ENCODE measurements around the gene ADAMTS15.

ADAMTS15 gene

DNA sequence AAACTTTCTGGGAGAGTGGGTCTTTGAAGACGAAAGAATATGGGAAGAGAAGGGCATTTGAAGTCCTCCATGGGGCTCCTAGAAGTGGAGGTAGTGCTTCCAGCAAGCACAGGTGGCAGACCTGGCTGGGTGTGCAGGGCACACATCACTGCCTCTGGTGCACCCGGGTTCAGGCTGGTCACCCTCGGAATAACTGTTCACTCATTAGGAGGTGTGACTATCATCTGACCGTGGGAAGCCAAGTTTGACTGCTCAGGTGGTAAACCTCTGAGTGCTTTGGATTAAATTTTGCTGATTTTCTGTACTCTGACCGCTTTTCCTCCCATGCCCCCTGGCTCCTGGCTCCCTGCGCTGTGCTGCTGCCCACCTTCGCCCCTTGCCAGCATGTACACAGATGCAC is 11.1 kb downstream of the ADAMTS15 start:
- no peak for DNase-seq (ENCODE audit: low spot score)

DNA sequence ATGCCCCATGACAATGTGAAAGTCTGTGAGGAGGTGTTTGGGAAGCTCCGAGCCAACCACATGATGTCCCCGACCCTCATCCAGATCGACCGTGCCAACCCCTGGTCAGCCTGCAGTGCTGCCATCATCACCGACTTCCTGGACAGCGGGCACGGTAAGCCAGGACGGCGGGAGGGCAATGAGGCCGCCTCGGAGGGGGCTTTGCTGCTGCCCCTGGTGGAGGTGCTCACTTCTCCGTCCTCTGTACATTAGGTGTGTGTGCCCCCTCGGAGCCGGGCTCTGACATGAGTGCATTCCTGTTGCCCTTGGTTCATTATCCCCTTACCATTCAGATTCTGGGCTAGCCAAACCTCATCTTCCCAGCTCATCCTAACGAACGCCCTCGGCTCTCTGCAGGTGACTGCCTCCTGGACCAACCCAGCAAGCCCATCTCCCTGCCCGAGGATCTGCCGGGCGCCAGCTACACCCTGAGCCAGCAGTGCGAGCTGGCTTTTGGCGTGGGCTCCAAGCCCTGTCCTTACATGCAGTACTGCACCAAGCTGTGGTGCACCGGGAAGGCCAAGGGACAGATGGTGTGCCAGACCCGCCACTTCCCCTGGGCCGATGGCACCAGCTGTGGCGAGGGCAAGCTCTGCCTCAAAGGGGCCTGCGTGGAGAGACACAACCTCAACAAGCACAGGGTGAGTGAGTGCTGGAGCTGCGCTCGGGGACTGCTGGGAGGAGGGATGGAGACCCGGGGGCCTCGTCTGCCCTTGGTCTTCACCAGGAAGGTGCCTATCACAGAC is 13.8 kb downstream of the ADAMTS15 start:
- no peak for DNase-seq (ENCODE audit: low spot score)

DNA sequence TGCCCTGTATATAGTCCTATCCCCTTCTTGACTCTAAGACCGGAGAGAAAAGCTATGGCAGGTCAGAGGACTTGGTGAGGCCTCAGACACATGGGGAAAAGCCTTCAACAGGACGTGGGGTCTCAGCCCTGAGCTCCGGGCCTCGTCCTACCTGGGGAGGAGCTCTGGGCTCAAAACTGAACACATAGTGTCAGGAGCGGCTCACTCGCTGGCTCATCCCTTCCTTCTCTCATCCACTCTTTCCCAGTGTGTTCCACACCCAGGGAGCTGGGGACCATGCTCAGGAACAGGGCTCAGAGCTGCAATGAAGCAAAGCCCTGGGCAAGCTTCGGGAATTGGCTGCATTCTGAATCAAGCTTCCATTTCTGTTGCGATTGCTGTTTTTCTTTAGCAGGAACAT is 14.5 kb downstream of the ADAMTS15 start:
- no peak for DNase-seq (ENCODE audit: low spot score)

DNA sequence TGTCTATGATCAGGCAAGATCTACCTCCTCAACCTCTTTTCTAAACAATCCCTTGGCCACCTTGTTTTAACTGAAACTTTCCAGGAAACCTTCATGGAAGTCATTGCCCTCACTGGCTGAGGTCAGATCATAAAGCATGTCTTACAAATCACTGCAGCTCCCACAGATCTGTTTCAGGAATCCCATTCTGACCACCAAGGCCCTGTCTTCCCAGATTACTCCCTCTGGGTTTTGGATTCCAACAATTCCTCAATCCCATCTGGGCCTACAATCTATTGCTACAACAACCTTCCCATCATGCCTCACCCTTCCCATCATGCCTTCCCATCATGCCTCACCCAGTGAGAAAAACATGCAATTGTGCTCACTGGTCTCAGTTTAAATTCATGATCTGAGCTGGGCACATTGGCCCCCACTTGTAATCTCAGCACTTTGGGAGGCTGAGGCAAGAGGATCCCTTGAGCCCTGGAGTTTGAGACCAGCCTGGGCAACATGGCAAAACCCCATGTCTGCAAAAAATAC is 15.9 kb downstream of the ADAMTS15 start:
- no peak for DNase-seq (ENCODE audit: low spot score)

DNA sequence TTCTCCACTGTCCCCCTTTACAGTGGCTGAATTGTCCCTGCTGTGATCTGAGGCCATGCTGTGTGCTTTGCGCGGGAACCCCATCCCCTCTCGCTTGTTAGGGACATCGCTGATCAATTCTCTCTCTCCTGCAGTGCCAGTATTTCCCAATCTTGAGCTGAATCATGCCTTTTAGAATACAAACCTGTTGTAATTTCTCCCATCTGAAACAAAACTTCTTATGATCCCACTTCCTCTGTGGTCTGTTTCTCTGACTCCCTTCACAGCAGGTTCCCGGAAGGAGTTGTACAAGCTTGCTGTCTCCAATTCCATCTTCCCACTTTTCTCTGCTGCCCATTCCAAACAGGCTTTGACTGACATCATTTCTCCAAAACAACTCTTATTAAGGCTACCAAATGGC is 16.8 kb downstream of the ADAMTS15 start:
- no peak for DNase-seq (ENCODE audit: low spot score)

DNA sequence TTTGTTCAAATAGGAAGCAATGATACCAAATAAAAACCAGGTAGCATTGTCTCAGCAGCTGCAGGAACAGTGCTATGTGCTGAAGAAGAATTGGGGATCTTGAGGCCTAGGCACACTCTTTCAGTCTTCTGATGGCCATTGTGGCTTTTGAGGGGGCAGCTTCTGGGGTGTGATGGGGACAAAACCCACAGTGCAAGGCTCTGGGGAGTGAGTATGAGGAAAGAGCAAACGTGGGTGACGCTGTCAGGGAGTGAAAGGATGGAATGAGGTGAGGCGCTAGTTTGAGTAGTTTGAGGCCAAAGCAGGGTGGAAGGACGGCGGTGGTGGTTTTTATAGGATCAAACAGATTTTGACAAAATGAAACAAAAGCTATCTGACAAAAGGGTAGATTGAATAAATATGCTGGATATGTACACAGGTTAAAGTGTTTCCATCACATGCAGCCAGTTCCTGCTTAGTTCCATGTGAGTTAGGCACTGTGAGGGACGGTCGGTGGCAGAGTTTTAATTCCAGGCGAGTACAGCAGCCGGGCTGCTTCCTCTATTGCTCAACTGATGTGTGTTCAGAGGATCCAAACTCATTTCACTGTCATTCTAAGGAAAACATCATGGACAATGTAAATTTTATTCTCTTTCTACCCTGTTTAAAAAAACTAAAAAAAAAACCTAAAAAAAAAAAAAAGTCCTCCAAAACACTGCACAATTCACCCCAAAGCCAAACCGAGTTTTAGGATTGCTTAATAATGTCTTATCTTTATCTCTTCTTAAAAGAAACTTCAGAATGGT is 18.9 kb downstream of the ADAMTS15 start:
- DNase-seq (ENCODE audit: low spot score): no peak

DNA sequence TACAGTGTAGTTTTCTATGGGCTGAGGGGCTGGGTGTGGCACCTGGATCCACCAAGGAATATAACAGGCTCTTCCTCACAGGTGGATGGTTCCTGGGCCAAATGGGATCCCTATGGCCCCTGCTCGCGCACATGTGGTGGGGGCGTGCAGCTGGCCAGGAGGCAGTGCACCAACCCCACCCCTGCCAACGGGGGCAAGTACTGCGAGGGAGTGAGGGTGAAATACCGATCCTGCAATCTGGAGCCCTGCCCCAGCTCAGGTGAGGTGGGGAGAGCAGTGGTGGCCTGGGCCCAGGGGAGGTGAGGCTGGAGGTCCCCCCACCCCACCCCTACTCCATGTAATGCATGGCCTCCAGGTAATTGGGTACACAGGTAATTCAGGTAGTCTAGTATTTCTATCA is 20.7 kb downstream of the ADAMTS15 start:
- DNase-seq (ENCODE audit: low spot score): peak; percentile 44

DNA sequence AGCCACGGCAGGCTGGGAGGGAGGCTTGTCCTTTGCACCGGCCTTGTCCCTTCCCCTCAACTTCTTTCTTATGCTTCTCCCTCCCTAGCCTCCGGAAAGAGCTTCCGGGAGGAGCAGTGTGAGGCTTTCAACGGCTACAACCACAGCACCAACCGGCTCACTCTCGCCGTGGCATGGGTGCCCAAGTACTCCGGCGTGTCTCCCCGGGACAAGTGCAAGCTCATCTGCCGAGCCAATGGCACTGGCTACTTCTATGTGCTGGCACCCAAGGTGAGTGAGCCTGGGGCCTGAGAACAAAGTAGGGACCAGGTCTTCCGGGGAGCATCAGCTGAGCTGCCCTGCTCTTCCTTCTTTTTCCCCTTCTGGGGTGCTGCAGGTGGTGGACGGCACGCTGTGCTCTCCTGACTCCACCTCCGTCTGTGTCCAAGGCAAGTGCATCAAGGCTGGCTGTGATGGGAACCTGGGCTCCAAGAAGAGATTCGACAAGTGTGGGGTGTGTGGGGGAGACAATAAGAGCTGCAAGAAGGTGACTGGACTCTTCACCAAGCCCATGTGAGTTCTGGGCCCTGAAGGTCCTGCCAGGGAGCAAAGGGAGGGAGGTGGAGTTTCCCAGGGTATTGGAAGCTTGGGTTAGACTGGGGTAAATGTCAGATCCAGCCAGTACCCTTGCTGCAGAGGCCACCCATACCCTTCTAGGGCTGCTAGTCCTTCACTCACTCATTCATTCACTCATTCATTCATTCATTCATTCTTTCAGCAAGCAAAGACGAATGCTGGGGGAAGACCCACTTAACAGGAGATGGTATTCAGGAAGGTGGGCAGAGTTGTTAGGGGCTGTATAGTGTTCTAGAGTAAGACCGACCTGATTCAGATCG is 22.6 kb downstream of the ADAMTS15 start:
- peak; percentile 58 for DNase-seq (ENCODE audit: low spot score)

DNA sequence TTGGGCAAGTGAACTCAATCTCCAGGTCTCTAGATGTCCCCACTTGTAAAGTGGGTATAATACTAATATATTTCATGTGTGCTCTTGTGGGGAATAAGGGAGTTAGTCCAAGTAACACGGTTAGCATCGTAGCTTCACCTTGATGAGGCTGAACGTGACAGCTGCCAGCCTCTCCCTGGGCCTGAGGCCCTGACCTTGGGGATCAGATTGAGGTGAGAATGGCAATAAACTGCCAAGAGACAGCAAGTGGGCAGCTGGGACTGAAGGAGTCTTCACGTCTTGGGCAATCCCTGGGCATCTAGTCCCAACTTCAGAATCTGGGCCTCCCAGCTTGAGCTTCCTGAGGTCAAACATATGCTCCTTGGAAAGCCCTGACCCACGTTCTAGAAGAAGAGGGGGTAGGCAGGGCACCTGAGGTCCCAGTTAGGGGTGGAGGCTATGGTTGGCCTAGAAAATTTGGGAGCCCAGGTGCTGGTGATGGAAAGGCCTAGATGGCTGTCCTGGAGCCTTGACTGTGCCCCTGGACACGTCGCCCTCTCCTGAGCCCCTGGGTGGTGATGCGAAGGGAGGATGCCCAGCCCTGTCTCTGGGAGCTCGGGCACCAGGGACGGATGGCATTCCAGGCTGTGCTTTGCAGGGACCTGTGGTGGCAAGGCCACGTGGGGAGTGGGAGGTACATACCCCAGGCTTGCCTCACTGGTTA is 23.4 kb downstream of the ADAMTS15 start:
- peak; percentile 41 for DNase-seq (ENCODE audit: low spot score)

DNA sequence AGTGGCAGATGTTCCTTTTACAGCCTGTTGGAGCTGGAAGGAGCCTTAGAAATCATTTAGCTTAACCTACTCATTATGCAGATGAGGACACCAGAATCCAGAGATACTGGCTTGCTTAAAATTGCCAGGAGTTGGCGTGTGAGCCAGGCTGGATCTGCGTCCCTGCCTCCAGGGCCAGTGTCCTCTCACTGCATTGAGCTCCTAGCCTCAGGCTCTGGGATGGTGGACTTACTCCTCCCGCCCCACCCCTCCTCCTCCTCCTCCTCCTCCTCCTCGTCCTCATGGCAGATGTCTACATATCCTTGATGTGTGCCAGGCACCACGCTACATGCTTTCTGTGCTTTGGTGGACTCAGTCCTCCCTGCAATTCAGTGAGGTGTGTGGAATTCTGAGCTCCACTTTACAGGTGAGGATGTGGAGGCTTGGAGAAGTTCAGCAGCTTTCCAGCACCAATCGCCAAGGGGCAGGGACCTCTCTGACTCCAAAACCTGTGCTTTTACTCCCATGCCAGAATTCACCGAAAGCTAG is 24.1 kb downstream of the ADAMTS15 start:
- DNase-seq (ENCODE audit: low spot score): peak; percentile 55

DNA sequence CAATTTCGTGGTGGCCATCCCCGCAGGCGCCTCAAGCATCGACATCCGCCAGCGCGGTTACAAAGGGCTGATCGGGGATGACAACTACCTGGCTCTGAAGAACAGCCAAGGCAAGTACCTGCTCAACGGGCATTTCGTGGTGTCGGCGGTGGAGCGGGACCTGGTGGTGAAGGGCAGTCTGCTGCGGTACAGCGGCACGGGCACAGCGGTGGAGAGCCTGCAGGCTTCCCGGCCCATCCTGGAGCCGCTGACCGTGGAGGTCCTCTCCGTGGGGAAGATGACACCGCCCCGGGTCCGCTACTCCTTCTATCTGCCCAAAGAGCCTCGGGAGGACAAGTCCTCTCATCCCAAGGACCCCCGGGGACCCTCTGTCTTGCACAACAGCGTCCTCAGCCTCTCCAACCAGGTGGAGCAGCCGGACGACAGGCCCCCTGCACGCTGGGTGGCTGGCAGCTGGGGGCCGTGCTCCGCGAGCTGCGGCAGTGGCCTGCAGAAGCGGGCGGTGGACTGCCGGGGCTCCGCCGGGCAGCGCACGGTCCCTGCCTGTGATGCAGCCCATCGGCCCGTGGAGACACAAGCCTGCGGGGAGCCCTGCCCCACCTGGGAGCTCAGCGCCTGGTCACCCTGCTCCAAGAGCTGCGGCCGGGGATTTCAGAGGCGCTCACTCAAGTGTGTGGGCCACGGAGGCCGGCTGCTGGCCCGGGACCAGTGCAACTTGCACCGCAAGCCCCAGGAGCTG is 24.8 kb downstream of the ADAMTS15 start:
- peak; percentile 57 for DNase-seq (ENCODE audit: low spot score)

DNA sequence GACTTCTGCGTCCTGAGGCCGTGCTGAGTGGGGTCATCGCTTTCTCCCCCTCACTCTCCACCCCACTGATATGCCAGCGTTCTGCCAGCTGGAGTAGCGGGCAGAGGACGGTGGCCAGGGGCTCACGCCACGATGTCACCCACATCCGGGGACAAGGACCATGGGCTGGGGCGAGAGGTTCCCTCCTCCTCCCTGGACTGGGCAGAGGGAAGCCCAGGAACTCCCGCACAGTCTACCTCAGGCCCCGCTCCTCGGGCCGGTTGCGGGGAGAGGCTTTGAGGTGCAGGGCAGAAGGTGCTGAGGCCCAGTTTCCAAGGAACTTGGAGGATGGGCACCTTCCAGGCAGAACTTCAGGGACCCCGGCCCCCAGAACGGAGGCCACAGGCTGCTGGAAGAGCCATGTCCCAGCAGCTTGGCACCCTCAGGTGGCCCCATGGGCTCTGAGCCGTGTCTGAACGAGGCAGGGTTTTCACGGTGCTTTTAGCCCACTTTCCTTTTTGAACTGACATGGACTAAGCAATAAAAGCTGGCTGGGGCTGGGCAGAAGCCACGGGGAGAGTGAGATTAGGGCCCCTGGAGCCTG is 25.4 kb downstream of the ADAMTS15 start:
- peak; percentile 51 for DNase-seq (ENCODE audit: low spot score)

DNA sequence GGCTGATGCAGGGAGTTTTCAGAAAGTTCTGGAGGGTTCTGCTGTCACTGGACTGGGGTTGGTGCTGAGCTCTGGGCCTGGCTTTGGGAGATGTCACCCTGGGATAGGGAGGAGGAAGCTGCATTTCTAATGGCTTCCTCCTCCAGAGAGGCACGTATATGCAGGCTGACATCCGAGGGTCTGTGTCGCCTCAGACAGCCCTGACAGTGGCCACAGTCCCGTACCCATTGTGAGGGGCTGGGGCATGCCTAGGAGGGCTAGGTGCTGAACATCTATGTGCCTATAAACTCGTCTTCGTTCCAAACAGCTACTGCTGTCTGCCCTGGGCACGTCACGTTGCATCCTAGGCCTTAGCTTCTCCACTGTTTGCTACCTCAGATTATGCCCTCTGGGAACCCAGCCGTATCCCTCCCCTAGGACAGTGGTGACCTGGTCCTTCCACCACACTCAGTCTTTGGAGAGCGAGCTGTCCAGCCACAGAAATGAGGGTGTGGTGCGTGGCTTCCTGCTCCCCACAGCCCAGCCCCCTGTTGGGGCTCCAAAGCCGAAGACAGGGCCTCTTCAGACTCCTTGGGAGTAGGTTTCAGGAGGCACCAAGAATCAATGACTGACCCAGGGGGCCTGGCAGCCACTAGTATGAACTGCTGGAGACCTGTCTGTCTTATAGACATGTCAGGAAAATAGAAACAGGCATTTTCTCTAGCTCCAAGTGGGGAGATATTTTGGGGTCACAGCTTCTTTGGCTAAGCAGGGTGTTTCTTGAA is 26.4 kb downstream of the ADAMTS15 start:
- peak; percentile 57 for DNase-seq (ENCODE audit: low spot score)

DNA sequence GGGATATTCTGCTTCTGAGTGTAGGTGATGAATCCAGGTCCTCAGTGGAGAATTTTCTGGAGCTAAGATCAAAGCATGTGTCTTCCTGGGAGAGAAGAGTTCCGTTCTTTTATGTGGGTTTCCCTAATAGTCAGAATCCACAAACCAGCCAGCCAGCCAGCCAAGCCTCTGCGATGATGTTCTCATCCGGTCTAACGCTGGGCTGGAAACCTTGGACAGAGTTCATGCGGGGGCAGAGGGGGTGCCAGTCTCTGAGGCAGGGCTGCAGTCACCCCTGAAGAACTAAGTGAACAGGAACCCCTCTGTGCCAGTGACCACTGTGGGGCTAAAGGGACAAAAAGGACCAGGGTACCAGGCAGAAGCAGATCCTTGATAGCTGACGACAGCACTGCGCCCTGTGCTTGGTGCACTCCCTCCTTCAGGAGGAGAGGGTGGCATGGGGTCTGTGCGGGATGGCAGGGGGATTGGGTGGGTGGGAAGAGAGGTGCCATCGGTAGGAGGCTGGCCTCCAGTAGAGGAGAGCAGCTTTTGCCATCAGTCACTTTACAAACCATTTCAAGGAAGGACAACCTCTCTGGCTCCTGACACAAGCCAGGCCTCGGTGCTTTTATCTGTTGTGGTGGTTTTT is 27.1 kb downstream of the ADAMTS15 start:
- peak; percentile 33 for DNase-seq (ENCODE audit: low spot score)

DNA sequence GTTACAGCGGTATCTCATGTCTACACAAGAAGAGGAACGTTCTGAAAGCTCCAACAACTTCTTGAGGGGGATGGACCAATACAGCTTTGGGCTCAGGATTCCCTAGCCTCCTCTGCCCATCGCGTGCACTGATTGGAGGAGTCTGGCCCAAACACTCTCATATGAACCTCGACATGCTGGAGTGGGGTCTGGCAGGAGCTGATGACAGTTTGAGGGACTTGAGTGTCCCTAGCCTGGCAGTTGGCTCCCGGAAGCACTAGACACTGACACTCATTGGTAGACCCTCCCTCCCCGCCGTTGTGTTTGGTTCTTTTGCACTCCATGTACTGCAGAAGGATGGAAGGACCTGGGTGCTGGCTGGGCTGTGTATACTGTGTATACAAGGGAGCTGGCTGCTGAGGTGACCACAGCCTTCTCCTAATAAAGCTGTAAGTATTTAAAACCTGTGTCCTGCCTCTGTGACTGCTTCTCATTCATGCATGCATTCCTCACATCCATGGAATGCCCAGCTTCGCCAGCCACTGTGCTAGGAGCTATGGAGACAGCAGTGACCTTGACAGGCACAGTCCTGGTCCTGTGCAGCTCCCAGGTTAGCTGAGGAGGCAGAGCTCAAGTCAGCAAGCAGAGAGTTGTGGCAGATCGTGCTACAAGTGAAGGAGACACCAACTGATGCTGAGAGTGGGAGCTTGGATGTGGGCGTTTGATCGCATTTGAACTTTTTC is 27.9 kb downstream of the ADAMTS15 start:
- DNase-seq (ENCODE audit: low spot score): peak; percentile 23

DNA sequence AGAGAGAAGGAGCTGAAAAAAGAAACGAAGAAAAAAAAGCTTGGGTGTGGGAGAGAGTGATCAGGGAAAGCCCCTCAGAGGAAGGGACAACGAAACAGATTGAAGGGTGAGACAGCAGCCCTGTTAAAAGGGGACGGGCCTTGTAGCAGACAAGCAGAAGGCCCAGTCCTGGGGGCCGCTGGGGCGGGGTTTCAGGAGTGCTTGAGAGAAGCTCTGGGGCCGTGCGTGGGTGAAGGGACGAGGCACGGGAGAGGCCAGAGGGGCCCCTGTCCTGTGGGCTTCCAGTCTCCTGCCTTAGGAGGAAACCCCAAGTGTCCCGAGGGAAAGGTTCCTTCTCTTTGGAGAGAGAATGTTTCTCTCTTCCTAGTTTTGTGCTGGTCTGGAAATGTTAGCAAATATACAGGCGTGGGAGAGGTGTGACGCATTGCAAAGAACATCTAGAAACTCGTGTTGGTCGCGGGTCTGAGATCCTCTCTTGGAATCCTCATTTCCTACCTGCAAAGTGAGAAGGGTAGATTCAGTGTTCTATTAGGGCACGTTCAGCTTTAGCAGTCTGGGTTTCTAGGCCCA is 28.6 kb downstream of the ADAMTS15 start:
- DNase-seq (ENCODE audit: low spot score): no peak

DNA sequence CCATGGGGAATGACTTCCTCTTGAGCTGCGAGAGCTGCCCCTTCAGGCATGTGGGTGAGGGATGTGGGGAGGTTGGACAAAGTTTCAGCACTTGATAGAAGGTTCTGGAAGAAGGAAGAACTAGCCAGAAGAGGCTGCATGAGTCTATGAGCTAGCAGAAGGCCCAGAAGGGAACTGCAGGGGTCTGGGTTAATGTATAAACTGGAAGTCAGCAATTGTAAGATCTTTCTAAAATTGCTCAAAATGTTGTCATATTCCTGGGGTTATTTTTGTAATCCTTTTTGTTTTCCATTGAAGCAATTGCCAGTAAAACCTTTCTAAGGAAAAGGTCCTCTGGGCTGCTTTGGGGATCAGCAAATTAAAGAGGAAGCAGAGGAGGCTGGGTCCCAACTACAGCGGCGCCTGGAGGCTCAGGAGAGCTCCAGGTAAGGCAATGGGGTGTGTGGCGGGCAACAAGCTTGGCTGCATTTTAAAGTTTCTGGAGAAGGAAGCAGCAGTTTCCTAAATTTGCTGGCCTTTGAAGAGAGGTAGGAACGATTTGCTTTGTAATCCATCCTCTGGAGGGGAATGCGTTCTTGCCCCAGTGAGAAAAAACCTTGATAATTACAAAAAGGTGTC is 29.2 kb downstream of the ADAMTS15 start:
- DNase-seq (ENCODE audit: low spot score): no peak

All from left forelimb (tissue), 1 donor.